Mesenchymal stem cell (in vitro differentiated cells and primary cell): Measurements from ENCODE around the gene QSOX2.

Source experiments
- DNase-seq: peaks from one replicate; pipeline ENCODE4 v3.0.0-alpha.2; 2013
- H2AFZ ChIP-seq: one replicate; pipeline ENCODE4 v1.6.1; 2013; ENCODE audit warnings: low read depth, mild to moderate bottlenecking, control low read depth, inconsistent platforms, low read length, moderate library complexity
- H2AK5ac ChIP-seq: 2 replicates; pipeline ENCODE4 v1.6.1; 2013; ENCODE audit warnings: low read length, moderate library complexity, mild to moderate bottlenecking, inconsistent platforms; ENCODE audit not compliant: severe bottlenecking
- H2BK120ac ChIP-seq: one replicate; pipeline ENCODE4 v1.6.1; 2013; ENCODE audit warnings: low read depth, mild to moderate bottlenecking, inconsistent platforms, low read length, moderate library complexity
- H2BK12ac ChIP-seq, 2 experiments: one replicate each; pipeline ENCODE4 v1.6.1; 2013; ENCODE audit warnings: inconsistent platforms in 2 of 2, low read length in 2 of 2, mild to moderate bottlenecking in 2 of 2, moderate library complexity in 2 of 2, control low read depth in 1 of 2
- H2BK15ac ChIP-seq: one replicate; pipeline ENCODE4 v1.6.1; 2013; ENCODE audit warnings: mild to moderate bottlenecking, low read depth, inconsistent platforms; ENCODE audit not compliant: poor library complexity, severe bottlenecking
- H2BK5ac ChIP-seq: 2 replicates; pipeline ENCODE4 v1.6.1; 2013; ENCODE audit warnings: low read depth, mild to moderate bottlenecking, low read length, control low read depth, inconsistent platforms; ENCODE audit not compliant: poor library complexity, severe bottlenecking
- H3K14ac ChIP-seq, 2 experiments: one replicate each; pipeline ENCODE4 v1.6.1; 2013; ENCODE audit warnings: inconsistent platforms in 2 of 2, low read length in 2 of 2, control low read depth in 1 of 2, mild to moderate bottlenecking in 1 of 2, moderate library complexity in 1 of 2
- H3K18ac ChIP-seq, 2 experiments: one replicate each; pipeline ENCODE4 v1.6.1; 2013; ENCODE audit warnings: inconsistent platforms in 2 of 2, low read length in 2 of 2, control low read depth in 1 of 2, low read depth in 1 of 2, mild to moderate bottlenecking in 1 of 2
- H3K23ac ChIP-seq, 2 experiments: one replicate each; pipeline ENCODE4 v1.6.1; 2013; ENCODE audit warnings: inconsistent platforms in 2 of 2, low read length in 2 of 2, mild to moderate bottlenecking in 2 of 2, moderate library complexity in 2 of 2, control low read depth in 1 of 2
- H3K27ac ChIP-seq: 2 replicates; pipeline ENCODE4 v1.5.1; 2013; ENCODE audit warnings: mild to moderate bottlenecking, moderate library complexity, low read length, control low read depth, inconsistent platforms; ENCODE audit not compliant: poor library complexity, severe bottlenecking
- H3K27me3 ChIP-seq, 2 experiments: 2 replicates each; pipeline versions ENCODE4 v1.6.1 to v1.7.0; 2013; ENCODE audit warnings: low read length in 2 of 2, mild to moderate bottlenecking in 2 of 2, moderate library complexity in 2 of 2, control low read depth in 1 of 2, inconsistent platforms in 1 of 2; ENCODE audit not compliant: control insufficient read depth in 1 of 2, insufficient read depth in 1 of 2
- H3K36me3 ChIP-seq, 2 experiments: 2 replicates each; pipeline versions ENCODE4 v1.6.1 to v1.7.0; 2013; ENCODE audit warnings: low read length in 2 of 2, control low read depth in 1 of 2, inconsistent platforms in 1 of 2, low read depth in 1 of 2, mild to moderate bottlenecking in 1 of 2; ENCODE audit not compliant: insufficient read depth in 2 of 2, control insufficient read depth in 1 of 2
- H3K4ac ChIP-seq, 2 experiments: one replicate each; pipeline ENCODE4 v1.6.1; 2013; ENCODE audit warnings: inconsistent platforms in 2 of 2, low read length in 2 of 2, mild to moderate bottlenecking in 2 of 2, moderate library complexity in 2 of 2, control low read depth in 1 of 2, low read depth in 1 of 2
- H3K4me1 ChIP-seq: 2 replicates; pipeline ENCODE4 v1.6.1; 2013; ENCODE audit warnings: low read depth, low read length, control low read depth; ENCODE audit not compliant: control insufficient read depth, insufficient read depth
- H3K4me2 ChIP-seq: 2 replicates; pipeline ENCODE4 v1.6.1; 2013; ENCODE audit warnings: low read length, mild to moderate bottlenecking, inconsistent platforms; ENCODE audit not compliant: poor library complexity, severe bottlenecking
- H3K4me3 ChIP-seq, 2 experiments: 2 replicates each; pipeline versions ENCODE4 v1.5.1 to v1.7.0; 2013; ENCODE audit warnings: low read length in 2 of 2, mild to moderate bottlenecking in 2 of 2, control low read depth in 1 of 2, low read depth in 1 of 2; ENCODE audit not compliant: insufficient read depth in 1 of 2
- H3K79me1 ChIP-seq: replicated peaks from 2 replicates; pipeline ENCODE4 v1.6.1; 2013; ENCODE audit warnings: mild to moderate bottlenecking, control low read depth, low read length, inconsistent platforms; ENCODE audit not compliant: poor library complexity, severe bottlenecking
- H3K9ac ChIP-seq: 2 replicates; pipeline ENCODE4 v1.7.0; 2013; ENCODE audit warnings: mild to moderate bottlenecking, low read length, moderate library complexity
- H3K9me3 ChIP-seq: 2 replicates; pipeline ENCODE4 v1.7.0; 2013; ENCODE audit warnings: mild to moderate bottlenecking, low read length; ENCODE audit not compliant: control insufficient read depth
- H4K8ac ChIP-seq: one replicate; pipeline ENCODE4 v1.6.1; 2013; ENCODE audit warnings: inconsistent platforms, mild to moderate bottlenecking, low read length, moderate library complexity
- H4K91ac ChIP-seq: one replicate; pipeline ENCODE4 v1.6.1; 2013; ENCODE audit warnings: mild to moderate bottlenecking, low read length, inconsistent platforms
- WGBS: methylation state at CpG from one replicate; pipeline ENCODE4 v1.1.7; 2013; ENCODE audit warnings: mixed read lengths; 5-methylcytosine and 5-hydroxymethylcytosine counted together

QSOX2 gene

GRCh38 chr9:136292591-136293448, 47.2 kb upstream of the QSOX2 start:
- Histone ChIP-seq H2BK120ac (no peak overlapping the region), H3K18ac (no peak overlapping the region), H3K36me3 (no peaks in the 10 kb centered on the region), H2AFZ (no peak overlapping the region), H3K9ac (no peak overlapping the region), H3K9me3 (no peaks in the 10 kb centered on the region), H2BK12ac (no peak overlapping the region), H3K27ac (no peak overlapping the region), H4K8ac (no peak overlapping the region), H3K27me3 (peaks cover 3 to 54% of the 10 kb centered on the region in 2 experiments), H2BK15ac (no peak overlapping the region), H2BK5ac (no peak overlapping the region), H2AK5ac (no peak overlapping the region), H4K91ac (no peak overlapping the region), H3K4me1 (peaks cover 6% of the 10 kb centered on the region), H3K23ac (no peak overlapping the region), H3K4ac (no peak overlapping the region), H3K4me2 (no peak overlapping the region), H3K14ac (peak overlapping the region in 1 of 2 experiments; percentile 3), H3K79me1 (no peaks in the 10 kb centered on the region), H3K4me3 (peak overlapping the region in 1 of 2 experiments; percentile 14)
- no peak for DNase-seq
- WGBS = 95% methylated on average over 34 of the region's 34 CpGs

- Histone ChIP-seq H4K8ac (no peak overlapping the region), H2BK12ac (no peak overlapping the region), H3K27ac (no peak overlapping the region), H3K23ac (no peak overlapping the region), H3K4me3 (no peak overlapping the region), H3K79me1 (no peaks in the 10 kb centered on the region), H3K18ac (no peak overlapping the region), H3K14ac (no peak overlapping the region), H2BK120ac (no peak overlapping the region), H3K9me3 (no peaks in the 10 kb centered on the region), H3K27me3 (peaks cover 3 to 55% of the 10 kb centered on the region in 2 experiments), H3K36me3 (no peaks in the 10 kb centered on the region), H2AFZ (no peak overlapping the region), H3K4me1 (peaks cover 2% of the 10 kb centered on the region), H2BK5ac (no peak overlapping the region), H2AK5ac (no peak overlapping the region), H3K9ac (no peak overlapping the region), H3K4me2 (no peak overlapping the region), H2BK15ac (no peak overlapping the region), H4K91ac (no peak overlapping the region), H3K4ac (no peak overlapping the region)
- no peak for DNase-seq
- 89% methylated on average over 19 of the region's 19 CpGs for WGBS
Measured at GRCh38 chr9:136292026-136292538, 46.5 kb upstream of the QSOX2 start.

GRCh38 chr9:136291306-136292025, 45.9 kb upstream of the QSOX2 start:
- no peak for DNase-seq
- Histone ChIP-seq H3K14ac (no peak overlapping the region), H4K8ac (no peak overlapping the region), H3K27me3 (peaks cover 6 to 55% of the 10 kb centered on the region in 2 experiments), H3K4me1 (no peaks in the 10 kb centered on the region), H2BK15ac (no peak overlapping the region), H3K23ac (no peak overlapping the region), H3K36me3 (no peaks in the 10 kb centered on the region), H2AFZ (no peak overlapping the region), H2AK5ac (no peak overlapping the region), H3K27ac (no peak overlapping the region), H2BK120ac (no peak overlapping the region), H2BK12ac (no peak overlapping the region), H3K9me3 (no peaks in the 10 kb centered on the region), H3K79me1 (no peaks in the 10 kb centered on the region), H3K4ac (no peak overlapping the region), H3K9ac (no peak overlapping the region), H3K4me3 (no peak overlapping the region), H2BK5ac (no peak overlapping the region), H4K91ac (no peak overlapping the region), H3K4me2 (no peak overlapping the region), H3K18ac (no peak overlapping the region)
- WGBS = 94% methylated on average over 22 of the region's 22 CpGs

GRCh38 chr9:136290508-136291000, 44.9 kb upstream of the QSOX2 start:
- H3K14ac ChIP-seq = no peak overlapping the region
- no peaks in the 10 kb centered on the region for H3K4me1 ChIP-seq
- no peak overlapping the region for H3K4me3 ChIP-seq
- no peak overlapping the region for H3K4me2 ChIP-seq
- H4K91ac ChIP-seq = no peak overlapping the region
- no peak overlapping the region for H2AFZ ChIP-seq
- H2BK5ac ChIP-seq = no peak overlapping the region
- H3K23ac ChIP-seq = no peak overlapping the region
- peaks cover 6 to 54% of the 10 kb centered on the region in 2 experiments for H3K27me3 ChIP-seq
- no peak overlapping the region for H3K18ac ChIP-seq
- H3K4ac ChIP-seq = no peak overlapping the region
- H3K9ac ChIP-seq = no peak overlapping the region
- no peaks in the 10 kb centered on the region for H3K36me3 ChIP-seq
- H3K79me1 ChIP-seq = no peaks in the 10 kb centered on the region
- no peak overlapping the region for H2BK120ac ChIP-seq
- 94% methylated on average over 31 of the region's 31 CpGs for WGBS
- no peak overlapping the region for H3K27ac ChIP-seq
- H2AK5ac ChIP-seq = no peak overlapping the region
- H4K8ac ChIP-seq = no peak overlapping the region
- H2BK15ac ChIP-seq = no peak overlapping the region
- H3K9me3 ChIP-seq = no peaks in the 10 kb centered on the region
- DNase-seq = no peak
- no peak overlapping the region for H2BK12ac ChIP-seq
